ENCODE data around the gene ARID1B. TPM values are rescaled to one million over a fixed set of nuclear protein-coding genes. Genes with fewer than 3 reads are reported as not detected.

Gene ARID1B
- total and polyA plus RNA-seq, 2 donors (not counting 1 experiment from before 2014, with no cell fraction given) = 47.2 to 280 TPM

GRCh38 chr6:157253699-157254098 lies 476.5 kb downstream of the ARID1B start:
- H3K4me1 ChIP-seq (ENCODE audit: control insufficient read depth in 2 of 2, insufficient read depth in 2 of 2, low read length in 2 of 2) = no peaks in the 10 kb centered on the region
- H3K27me3 ChIP-seq (replicated peaks in 1 of 4; ENCODE audit: control extremely low read depth in 1 of 4, control insufficient read depth in 3 of 4, insufficient read depth in 4 of 4, low read length in 3 of 4) = peaks cover 0 to 2% (median 0%) of the 10 kb centered on the region in 4 experiments
- no peak for DNase-seq
- TF ChIP-seq EZH2 (IDR thresholded peaks at IDR 0.05; ENCODE audit: borderline replicate concordance, insufficient read depth, low read depth, low read length, poor library complexity, severe bottlenecking) (no peak), CTCF (IDR thresholded peaks at IDR 0.05) (no peak)
- no peak overlapping the region for H3K27ac ChIP-seq (ENCODE audit: low read length in 2 of 2)
- POLR2A ChIA-PET = no interaction called here
- H3K79me2 ChIP-seq (ENCODE audit: control insufficient read depth, insufficient read depth, low read length) = no peaks in the 10 kb centered on the region
- CTCF ChIA-PET = no interaction called here
- H3K4me2 ChIP-seq (replicated peaks; ENCODE audit: low read depth, low read length, poor library complexity, severe bottlenecking) = no peak overlapping the region
- H2AFZ ChIP-seq (ENCODE audit: insufficient read depth, low read depth, low read length, poor library complexity, severe bottlenecking) = no peak overlapping the region
- Mint-ChIP-seq H3K4me1 (no peaks in the 10 kb centered on the region), H3K9me3 (ENCODE audit: insufficient read depth) (no peaks in the 10 kb centered on the region), H3K27me3 (peaks cover 33% of the 10 kb centered on the region), H3K27ac (no peak overlapping the region), H3K4me3 (no peak overlapping the region)
- intact Hi-C loops (cut with micrococcal nuclease) = no loop called here
- H3K36me3 ChIP-seq (replicated peaks in 1 of 2; ENCODE audit: control extremely low read depth in 1 of 2, control insufficient read depth in 1 of 2, extremely low read depth in 1 of 2, insufficient read depth in 2 of 2, low read length in 1 of 2) = no peaks in the 10 kb centered on the region
- H3K4me3 ChIP-seq (ENCODE audit: control extremely low read depth in 1 of 5, extremely low read depth in 1 of 5, insufficient read depth in 1 of 5, low read depth in 2 of 5, low read length in 4 of 5) = no peak overlapping the region
- no peak for ATAC-seq (ENCODE audit: low read depth)
- 100% methylated on average over 1 of the region's 7 CpGs for WGBS (ENCODE audit: insufficient coverage)
- H3K9ac ChIP-seq (ENCODE audit: low read length) = no peak overlapping the region
- H3K9me3 ChIP-seq (ENCODE audit: control extremely low read depth in 1 of 3, control insufficient read depth in 2 of 3, insufficient read depth in 1 of 3, low read length in 2 of 3) = peaks cover 0 to 5% (median under 1%) of the 10 kb centered on the region in 3 donors
- no peaks in the 10 kb centered on the region for H4K20me1 ChIP-seq (ENCODE audit: control insufficient read depth, insufficient read depth, low read length, poor library complexity, severe bottlenecking)

GRCh38 chr6:157254538-157254937 lies 477.4 kb downstream of the ARID1B start:
- ATAC-seq (ENCODE audit: low read depth) (no peak), DNase-seq (no peak)
- H3K27me3 ChIP-seq (replicated peaks in 1 of 4; ENCODE audit: control extremely low read depth in 1 of 4, control insufficient read depth in 3 of 4, insufficient read depth in 4 of 4, low read length in 3 of 4) = peaks cover 0 to 2% (median 0%) of the 10 kb centered on the region in 4 experiments
- Mint-ChIP-seq H3K9me3 (ENCODE audit: insufficient read depth) (no peaks in the 10 kb centered on the region), H3K4me1 (no peaks in the 10 kb centered on the region), H3K27me3 (peaks cover 33% of the 10 kb centered on the region), H3K27ac (no peak overlapping the region), H3K4me3 (no peak overlapping the region)
- intact Hi-C loops (cut with micrococcal nuclease) = no loop called here
- H3K9me3 ChIP-seq (ENCODE audit: control extremely low read depth in 1 of 3, control insufficient read depth in 2 of 3, insufficient read depth in 1 of 3, low read length in 2 of 3) = peaks cover 0 to 3% (median 0%) of the 10 kb centered on the region in 3 donors
- WGBS (ENCODE audit: insufficient coverage) = 75% methylated on average over 1 of the region's 3 CpGs
- H3K27ac ChIP-seq (ENCODE audit: low read length in 2 of 2) = no peak overlapping the region
- H3K4me3 ChIP-seq (ENCODE audit: control extremely low read depth in 1 of 5, extremely low read depth in 1 of 5, insufficient read depth in 1 of 5, low read depth in 2 of 5, low read length in 4 of 5) = no peak overlapping the region
- H3K4me2 ChIP-seq (replicated peaks; ENCODE audit: low read depth, low read length, poor library complexity, severe bottlenecking) = no peak overlapping the region
- no peak for TF ChIP-seq CTCF (IDR thresholded peaks at IDR 0.05)
- no peaks in the 10 kb centered on the region for H3K4me1 ChIP-seq (ENCODE audit: control insufficient read depth in 2 of 2, insufficient read depth in 2 of 2, low read length in 2 of 2)
- H2AFZ ChIP-seq (ENCODE audit: insufficient read depth, low read depth, low read length, poor library complexity, severe bottlenecking) = no peak overlapping the region
- ChIA-PET CTCF (no interaction called here), POLR2A (no interaction called here)
- H4K20me1 ChIP-seq (ENCODE audit: control insufficient read depth, insufficient read depth, low read length, poor library complexity, severe bottlenecking) = no peaks in the 10 kb centered on the region
- no peak overlapping the region for H3K9ac ChIP-seq (ENCODE audit: low read length)
- H3K36me3 ChIP-seq (replicated peaks in 1 of 2; ENCODE audit: control extremely low read depth in 1 of 2, control insufficient read depth in 1 of 2, extremely low read depth in 1 of 2, insufficient read depth in 2 of 2, low read length in 1 of 2) = no peaks in the 10 kb centered on the region
- H3K79me2 ChIP-seq (ENCODE audit: control insufficient read depth, insufficient read depth, low read length) = no peaks in the 10 kb centered on the region
